GM19239 (cell line): Measurements from ENCODE around the gene RTP5.

ENCODE experiments used
- DNase-seq: peaks from one replicate; pipeline ENCODE4 v3.0.0; 2011; ENCODE audit warnings: low spot score; ENCODE audit not compliant: insufficient read length
- FAIRE-seq: peaks from 2 replicates; lab custom pipeline; 2011; peaks lifted over from hg19 to GRCh38; lab: Jason Lieb, UNC

The RTP5 gene

DNA sequence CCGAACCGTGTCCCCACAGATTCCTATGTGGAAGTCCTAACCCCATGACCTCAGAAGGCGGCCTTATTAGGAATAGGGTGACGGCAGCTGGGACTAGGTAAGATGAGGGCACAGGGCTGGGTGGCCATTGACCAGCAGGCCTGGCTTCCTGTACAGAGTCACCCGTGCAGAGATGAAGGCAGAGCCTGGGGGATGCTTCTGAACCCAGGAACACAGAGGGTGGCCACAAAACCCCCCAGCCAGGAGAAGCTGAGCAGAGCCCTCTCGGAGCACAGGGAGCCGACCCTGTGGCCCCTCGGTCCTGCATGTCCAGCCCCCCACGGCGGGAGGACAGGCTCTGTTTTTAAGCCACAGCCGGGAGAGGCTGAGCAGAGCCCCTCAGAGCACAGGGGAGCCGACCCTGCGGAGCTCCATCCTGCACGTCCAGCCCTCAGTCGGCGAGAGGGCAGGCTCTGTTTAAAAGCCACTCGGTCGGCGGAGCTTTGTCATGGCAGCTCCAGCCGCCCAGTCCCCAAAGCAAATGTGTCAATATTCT is 13.6 kb upstream of the RTP5 start:
- DNase-seq (no peak), FAIRE-seq (no peak)

DNA sequence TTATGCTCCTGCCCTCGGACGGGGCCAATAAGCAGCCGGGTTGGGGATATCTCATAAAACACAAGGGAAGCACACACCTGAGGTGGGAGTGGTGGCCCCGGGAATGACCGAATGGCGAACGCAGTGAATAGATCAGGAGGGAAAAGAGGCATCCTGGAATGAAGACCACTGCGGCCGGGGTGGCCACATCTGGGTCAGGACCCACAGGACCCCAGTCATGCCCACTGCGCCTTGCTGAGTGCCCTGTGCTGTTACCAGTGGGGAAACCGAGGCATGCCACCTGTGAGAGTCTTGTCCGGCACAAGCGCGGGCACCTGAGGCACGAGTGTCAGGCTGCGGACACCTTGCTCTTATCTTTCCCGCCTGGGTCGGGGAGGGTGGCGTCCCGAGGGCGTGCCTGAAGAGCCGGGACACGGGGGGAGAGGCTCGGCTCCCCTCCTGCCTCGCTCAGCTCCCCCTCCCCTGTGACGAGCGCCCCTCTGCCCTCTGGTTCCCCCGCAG is 12.4 kb upstream of the RTP5 start:
- no peak for FAIRE-seq
- no peak for DNase-seq

DNA sequence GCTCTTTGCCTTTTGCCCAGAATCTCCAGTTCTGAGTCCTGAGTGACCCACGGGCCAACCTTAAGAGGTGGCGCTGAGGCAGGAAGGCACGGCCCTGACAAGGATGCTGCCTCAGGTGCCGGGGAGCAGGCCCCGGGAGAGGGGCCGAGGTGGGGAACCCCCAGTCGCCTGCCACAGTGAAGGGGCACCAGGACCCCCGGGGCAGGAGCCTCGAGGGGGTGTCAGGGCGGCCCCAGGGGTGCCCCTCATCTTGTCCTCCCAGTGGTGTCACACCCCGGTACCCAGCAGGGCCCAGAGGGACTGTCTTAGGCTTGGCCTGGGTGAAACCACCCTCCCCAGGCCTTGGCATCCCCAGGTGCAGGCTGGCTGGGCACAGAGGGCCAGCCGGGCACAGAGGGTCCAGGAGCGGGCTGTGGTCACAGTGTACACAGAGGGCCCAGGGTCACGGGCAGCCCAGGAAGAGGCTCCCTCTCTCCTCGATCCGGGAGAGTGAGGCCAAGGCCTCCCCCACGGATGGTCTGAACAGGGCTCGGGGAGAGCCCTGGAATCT is 11.9 kb upstream of the RTP5 start:
- FAIRE-seq (no peak), DNase-seq (no peak)

DNA sequence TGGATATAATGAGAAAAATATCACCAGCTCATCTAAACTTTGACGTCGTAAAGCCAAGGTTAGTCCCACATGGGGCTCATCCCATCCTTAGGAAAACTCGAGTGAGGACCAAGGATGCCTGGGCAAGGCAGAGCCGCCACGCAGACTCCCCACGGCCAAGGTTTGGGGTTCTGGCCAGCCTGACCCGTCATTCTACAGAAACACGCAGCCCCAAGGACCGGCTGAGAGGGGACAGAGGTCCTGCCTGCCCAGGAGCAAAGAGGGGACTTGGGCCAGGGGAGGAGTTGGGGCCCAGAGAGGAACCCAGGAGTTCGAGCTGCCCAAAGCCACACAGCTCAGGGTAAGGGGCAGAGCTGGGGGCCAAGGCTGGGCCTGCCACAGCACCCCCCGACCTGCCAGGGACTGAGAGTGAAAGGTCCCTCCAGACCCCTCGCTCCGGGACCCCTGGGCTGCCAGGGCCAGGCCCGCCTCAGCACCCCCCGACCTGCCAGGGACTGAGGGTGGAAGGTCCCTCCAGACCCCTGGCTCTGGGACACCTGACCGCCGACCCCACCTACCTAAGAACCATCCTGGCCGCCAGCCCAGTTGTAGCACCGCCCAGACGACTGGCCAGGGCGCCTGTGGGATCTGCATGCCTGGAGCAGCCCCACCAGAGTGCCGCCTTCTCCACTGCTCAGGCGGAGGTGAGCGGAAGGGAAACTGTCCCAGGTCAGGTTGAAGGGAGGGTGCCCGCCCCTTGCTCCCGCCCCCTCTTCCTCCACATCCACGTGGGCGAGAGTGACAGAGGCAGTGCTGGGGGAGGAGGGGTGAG is 11.1 kb upstream of the RTP5 start, which contains the start of gene PDCD1:
TSS of gene PDCD1 (minus strand) at position 689 of the 811 bp plus-strand sequence. CDS start at position 633, 56 bp downstream.
- DNase-seq = peak; percentile 89
- peak; percentile 98 for FAIRE-seq

DNA sequence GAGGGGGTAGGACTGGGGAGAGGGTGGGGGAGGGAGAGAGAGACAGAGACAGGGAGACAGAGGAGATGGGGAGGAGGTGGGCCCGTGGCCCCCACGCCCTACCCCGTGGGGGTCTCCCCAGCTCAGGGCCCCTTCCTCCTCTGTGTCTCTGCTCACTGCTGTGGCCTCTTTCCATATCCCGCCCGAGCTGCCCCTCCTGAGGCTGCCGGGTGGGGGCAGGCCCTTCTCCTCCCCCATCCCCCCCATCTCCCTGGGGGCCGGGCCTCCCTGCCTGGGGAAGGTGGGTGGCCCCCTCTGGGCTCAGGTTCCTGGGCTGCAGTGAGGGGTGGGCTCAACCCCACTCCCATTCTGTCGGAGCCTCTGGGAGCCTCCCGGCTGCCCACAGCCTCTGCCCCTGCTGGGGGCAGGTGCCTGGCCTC is 10.5 kb upstream of the RTP5 start:
- no peak for DNase-seq
- no peak for FAIRE-seq

DNA sequence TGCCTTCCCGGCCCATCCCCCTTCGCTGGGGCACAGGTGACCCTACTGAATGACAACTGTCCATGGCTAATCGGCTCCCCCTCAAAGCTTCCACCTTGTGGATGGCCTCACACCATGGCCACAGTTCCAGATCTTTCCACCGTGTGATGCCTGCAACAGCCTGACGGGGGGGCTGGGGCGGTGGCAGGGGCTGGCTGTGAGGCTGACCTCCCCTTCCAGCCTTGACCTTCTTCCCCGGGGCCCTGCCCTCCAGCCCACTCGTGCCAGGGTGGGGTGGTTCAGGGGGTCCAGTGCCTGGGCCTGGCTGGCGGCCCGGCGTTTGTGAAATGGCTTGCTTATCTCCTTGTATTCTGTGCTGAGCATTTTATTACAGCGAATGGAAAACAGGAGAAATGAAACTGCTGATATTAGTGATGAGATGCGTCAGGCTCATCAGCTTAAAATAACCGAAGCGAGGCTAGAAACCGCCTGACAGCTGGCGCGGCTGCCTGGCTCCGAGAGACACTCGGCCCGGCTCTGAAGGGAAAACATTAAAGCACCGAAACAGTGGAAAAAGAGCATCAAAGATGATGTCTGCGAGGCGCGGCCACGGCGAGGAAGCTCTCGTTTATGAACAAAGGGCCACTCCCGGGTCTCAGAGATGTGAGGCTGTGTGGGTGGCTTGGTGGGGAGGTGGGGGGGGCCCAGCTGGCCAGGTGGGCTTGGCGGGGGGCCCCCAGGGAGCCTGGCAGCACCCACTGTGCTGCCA is 9.9 kb upstream of the RTP5 start:
- FAIRE-seq = peak; percentile 98
- DNase-seq = peak; percentile 79

DNA sequence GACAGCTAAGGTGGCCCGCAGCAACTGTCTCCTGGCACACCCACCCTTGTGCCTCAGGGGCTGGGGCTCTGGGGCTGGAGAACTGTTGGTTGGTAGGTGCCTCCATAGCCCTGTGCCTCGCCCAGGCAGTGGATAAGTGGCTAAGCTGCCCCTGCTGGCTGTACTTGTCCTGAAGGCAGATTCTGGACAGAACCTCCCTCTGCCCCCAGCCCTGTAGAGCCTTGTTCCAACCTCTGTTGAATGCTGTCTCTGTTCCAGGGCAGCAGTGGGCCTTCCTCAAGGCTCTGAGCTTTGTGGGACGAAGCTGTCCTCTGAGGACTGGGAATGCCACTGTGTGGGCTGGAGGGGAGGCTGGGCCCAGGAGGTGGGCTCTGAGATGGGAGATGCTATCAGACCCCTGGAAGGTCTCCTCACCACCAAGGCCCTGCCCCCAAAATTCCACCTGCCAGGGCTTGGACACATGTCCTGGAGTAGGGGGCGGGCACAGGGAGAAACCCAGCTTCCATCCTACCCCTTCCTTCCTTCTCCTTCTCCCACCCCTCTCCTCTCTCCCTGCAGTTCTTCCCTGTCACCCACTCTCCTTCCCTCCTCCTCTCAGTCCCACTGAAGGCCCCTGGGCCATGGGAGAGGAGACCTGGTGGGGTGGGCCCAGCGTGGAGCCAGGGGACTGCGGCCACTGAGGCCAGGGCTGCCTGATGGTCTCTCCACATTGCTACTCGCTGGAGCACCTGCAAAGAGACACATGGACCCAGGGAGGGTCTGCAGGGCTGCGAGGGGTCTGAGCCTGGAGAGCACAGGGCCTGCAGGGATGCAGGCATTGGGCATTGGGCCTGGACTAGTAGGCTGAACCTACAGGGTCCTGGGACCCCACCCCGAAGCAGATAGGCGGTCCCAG is 9.1 kb upstream of the RTP5 start:
- FAIRE-seq (peak; percentile 8), DNase-seq (no peak)

DNA sequence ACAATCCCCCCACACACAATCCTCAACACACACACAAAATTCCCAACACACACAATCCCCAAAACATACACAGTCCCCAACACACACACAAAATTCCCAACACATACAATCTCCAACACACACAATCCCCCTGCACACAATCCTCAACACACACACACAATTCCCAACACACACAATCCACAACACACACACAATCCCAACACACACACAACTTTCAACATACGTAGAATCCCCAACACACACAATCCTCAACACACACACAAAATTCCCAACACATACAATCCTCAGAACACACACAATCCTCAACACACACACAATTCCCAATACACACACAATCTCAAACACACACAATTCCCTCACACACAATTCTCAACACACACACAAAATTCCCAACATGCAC is 8.3 kb upstream of the RTP5 start:
- DNase-seq = no peak
- FAIRE-seq = peak; percentile 90

DNA sequence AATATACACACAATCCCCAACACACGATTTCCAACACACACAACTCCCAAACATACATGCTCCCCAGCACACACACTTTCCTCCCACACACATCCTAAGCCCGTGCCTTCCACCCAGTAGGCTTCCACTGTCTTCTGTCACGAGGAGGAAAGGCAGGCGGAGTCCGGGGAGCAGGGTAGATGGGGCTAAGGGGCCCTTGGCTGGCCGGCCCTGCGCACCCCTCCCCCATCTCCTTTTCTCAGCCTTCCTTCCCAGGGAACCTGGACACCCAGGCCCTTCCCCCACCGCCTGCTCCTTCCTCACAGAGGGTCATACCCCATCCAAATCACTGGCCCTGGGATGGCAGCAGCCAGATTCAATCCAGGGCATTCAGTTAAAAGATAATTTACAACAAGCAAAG is 7.4 kb upstream of the RTP5 start:
- FAIRE-seq (no peak), DNase-seq (no peak)

DNA sequence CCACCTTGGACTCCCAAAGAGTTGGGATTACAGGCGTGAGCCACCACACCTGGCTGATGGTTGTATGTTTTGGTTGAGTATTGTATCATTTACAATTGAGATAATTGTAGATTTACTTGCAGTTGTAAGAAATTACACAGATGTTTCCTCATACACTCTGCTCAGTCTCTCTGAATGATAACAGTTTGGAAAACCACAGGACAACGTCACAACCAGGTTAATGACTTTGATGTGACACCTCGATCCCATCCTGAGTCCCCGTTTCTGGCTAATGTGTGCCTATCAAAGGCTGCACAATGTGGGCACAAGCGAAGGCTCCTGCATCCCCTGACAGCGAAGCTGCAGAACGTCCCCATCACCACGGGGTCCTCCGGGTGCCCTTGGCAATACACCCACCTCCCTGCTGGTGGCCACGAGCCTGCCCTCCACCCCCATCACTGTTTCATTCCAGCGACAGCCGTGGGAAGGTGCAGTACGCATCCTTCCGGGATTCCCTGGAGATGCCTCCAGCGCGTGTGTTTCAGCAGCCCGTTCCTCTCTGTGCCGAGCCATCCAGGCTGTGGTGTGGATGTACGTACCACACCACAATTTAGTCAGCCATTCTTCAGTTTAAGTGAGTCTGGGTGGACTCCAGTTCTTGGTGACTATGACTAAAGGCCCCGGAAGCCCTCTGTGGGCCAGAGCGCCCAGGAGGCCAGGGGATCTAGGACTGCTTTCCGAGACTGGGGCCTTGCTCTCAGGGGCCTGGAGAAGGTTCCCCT is 6.6 kb upstream of the RTP5 start:
- FAIRE-seq = peak; percentile 67

DNA sequence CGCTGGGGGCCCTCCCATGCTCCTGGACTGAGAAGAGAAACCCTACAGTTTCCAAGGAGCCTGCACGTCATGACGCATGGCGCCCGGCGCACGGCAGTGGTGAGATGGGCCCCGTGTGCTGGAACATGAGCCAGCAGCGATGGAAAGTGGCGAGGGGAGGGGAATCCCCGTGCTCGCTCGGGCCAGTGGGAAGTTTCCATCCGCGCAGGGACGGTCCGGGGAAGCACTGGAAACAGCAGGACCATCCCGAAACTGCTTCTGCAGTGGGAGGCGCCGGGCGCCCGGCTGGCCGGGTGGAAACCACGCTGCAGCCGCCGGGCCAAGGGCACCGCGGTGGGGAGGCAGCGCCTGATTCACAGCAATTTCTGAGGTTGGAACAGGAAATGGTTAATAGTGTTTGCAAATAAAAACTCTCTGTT is 6.0 kb upstream of the RTP5 start:
- DNase-seq = no peak
- FAIRE-seq = peak; percentile 85

More for the DNA sequence above, 6.6 kb upstream of the RTP5 start:
- no peak for DNase-seq

DNA sequence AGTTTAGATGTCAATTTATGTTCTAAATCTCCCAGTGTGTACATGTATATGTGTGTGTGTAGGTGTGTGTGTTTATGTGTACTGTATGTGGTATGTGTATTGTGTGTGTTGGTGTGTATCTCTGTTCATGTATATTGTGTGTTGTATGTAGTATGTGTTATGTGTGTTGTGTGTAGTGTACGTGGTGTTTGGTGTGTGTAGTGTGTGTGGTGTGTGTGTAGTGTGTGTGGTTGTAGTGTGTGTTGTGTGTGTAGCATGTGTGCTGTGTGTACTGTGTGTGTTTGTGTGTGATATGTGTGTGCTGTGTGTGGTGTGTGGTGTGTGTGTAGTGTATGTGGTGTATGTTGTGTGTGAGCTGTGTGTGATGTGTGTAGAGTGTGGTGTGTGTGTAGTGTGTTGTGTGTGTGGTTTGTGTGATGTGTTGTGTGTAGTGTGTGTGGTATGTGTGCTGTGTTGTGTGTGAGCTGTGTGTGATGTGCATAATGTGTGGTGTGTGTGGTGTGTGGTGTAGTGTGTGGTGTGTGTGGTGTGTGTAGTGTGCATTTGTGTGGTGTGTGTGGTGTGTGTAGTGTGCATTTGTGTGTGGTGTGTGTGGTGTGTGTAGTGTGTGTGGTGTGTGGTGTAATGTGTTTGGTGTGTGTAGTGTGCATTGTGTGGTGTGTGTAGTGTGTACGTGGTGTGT is 5.2 kb upstream of the RTP5 start:
- DNase-seq (no peak), FAIRE-seq (peak; percentile 71)

DNA sequence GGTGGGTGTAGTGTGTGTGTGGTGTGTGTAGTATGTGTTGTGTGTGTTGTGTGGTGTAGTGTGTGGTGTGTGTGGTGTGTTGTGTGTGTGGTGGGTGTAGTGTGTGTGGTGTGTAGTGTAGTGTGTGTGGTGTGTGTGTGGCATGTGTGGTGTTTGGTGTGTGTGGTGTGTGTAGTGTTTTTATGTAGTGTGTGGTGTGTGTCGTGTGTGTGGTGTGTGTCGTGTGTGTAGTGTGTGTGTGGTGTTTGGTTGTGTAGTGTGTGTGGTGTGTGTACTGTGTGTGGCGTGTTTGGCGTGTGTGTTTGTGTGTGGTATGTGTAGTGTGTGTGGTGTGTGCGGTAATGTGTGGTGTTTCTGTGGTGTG is 4.7 kb upstream of the RTP5 start:
- FAIRE-seq (peak; percentile 37), DNase-seq (no peak)

DNA sequence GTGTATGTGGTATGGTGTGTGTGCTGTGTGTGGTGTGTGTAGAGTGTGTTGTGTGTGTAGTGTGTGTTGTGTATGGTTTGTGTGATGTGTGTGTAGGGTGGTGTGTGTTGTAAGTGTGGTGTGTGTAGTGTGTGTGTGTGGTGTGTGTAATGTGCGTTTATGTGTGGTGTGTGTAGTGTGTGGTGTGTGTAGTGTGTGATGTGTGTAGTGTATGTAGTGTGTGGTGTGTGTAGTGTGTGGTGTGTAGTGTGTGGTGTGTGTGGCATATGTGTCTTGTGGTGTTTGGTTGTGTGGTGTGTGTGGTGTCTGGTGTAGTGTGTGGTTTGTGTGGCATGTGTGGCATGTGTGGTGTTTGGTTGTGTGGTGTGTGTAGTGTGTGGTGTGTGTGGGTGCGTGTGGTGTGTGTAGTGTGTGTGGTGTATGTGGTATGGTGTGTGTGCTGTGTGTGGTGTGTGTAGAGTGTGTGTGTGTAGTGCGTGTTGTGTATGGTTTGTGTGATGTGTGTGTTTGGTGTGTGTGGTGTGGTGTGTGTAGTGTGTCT is 4.0 kb upstream of the RTP5 start:
- no peak for FAIRE-seq
- DNase-seq = no peak

DNA sequence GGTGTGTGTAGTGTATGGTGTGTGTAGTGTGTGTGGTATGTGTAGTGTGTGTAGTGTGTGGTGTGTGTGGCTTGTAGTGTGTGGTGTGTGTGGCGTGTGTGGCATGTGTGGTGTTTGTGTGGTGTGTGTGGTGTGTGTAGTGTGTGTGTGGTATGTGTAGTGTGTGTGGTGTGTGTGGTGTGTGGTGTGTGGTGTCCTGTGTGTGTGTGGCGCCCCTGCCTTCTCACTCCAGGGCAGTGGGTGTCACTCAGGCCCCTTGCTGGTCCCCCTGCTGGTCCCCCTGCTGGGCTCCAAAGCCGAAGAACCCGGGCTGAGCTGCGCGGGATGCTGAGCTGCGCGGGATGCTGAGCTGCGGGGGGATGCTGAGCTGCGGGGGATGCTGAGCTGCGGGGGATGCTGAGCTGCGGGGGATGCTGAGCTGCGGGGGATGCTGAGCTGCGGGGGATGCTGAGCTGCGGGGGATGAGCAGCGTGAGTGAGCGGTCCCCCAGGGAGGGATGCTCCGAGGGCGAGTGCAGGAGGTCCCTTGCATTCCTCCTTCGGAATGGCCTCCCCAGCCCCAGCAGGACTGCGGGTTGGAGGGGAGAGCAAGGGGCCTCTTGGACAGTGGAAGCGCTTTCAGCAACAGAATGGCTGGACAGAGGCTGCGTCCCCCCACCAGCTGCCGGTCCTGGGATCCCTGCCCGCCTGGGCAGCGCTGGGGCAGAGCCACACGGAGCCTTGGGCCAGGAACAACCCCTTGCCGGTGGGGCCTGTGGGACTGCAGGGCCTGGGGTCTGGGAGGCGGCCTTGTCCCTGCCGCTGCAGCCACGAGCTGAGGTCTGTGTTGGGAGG is 3.4 kb upstream of the RTP5 start:
- no peak for DNase-seq
- no peak for FAIRE-seq

DNA sequence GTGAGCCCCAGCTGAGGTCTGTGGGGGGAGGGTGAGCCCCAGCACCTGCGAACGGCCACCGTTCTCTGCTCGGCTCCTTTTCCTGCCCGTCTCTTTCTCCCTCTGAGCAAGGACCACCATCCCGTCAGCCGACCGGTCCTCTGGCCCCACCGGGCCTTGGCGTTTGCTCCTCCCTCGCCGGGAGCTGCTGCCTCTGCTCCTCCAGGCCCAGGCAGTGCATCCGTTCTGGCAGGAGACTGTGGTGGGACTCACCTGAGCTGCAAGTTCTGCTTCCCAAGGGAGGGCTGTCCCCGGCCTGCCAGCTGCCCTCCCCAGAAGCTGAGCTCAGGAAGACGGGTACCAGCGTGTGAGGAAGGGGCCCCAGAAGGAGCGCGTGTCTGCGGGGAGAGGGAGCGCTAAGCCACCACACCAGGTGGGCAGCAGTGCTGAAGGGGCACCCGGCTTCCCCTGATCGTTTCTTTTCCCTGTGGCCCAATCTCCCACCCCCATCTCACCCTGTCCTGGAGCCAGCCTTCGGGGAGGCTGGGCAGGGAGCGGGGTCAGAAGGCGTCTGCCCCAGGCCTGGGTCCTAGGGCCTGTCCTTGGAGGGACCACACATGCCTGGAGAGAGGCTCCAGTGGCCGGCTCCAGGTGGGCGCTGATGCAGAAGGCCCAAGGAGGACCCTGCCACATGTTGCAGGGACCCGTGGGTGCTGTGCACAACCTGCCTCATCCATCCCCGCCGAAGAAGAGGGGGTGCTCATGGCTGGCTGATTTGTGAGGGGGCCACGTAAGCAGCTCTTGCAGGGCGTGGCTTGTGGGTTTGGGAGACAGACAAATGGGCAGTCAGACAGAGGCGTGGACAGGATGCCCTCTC is 2.5 kb upstream of the RTP5 start:
- no peak for DNase-seq
- no peak for FAIRE-seq
